Esophagus squamous epithelium (tissue), 5 donors: ENCODE data around the gene PPP1R9A. TPM values are rescaled to one million over a fixed set of nuclear protein-coding genes. Genes with fewer than 3 reads are reported as not detected.

Source experiments
- DNase-seq: peaks from one replicate; lab custom pipeline; 2025; lab: John Stamatoyannopoulos, UW
- H3K27ac ChIP-seq, 4 donors: fragments of 200-600 bp; sonication (generic); one replicate each; pipeline ENCODE4 v1.5.1; 2016 to 2019; ENCODE audit warnings: mild to moderate bottlenecking in 1 of 4
- H3K27me3 ChIP-seq, 4 donors: fragments of 200-600 bp; sonication (generic); 1 replicate in 3 of 4; 2 replicates in 1 of 4; pipeline versions ENCODE4 v1.5.1 to v1.6.0; 2017 to 2021; ENCODE audit warnings: antibody characterized with exemption in 1 of 4
- H3K36me3 ChIP-seq, 3 donors: fragments of 200-600 bp; sonication (generic); one replicate each; pipeline ENCODE4 v1.5.1; 2016 to 2019
- H3K4me1 ChIP-seq, 3 donors: fragments of 200-600 bp; sonication (generic); one replicate each; pipeline ENCODE4 v1.5.1; 2017 to 2019
- H3K4me3 ChIP-seq, 4 donors: fragments of 200-600 bp; sonication (generic); 1 replicate in 3 of 4; 2 replicates in 1 of 4; pipeline ENCODE4 v1.5.1; 2016 to 2019; ENCODE audit warnings: mild to moderate bottlenecking in 2 of 4, moderate library complexity in 1 of 4
- H3K9me3 ChIP-seq, 3 donors: fragments of 200-600 bp; sonication (generic); one replicate each; pipeline ENCODE4 v1.5.1; 2016 to 2019
- POLR2A ChIP-seq, 4 donors: fragments of 450-650 bp; IDR thresholded peaks; one replicate each; pipeline ENCODE4 v1.6.1; 2017; ENCODE audit warnings: antibody characterized with exemption in 4 of 4, mild to moderate bottlenecking in 4 of 4, moderate library complexity in 3 of 4
- WGBS, 2 donors: methylation state at CpG; one replicate each; pipeline ENCODE4 v1.1.5; 2018; 5-methylcytosine and 5-hydroxymethylcytosine counted together
- intact Hi-C: fragments of 100-400 bp; cut with DNase I; formaldehyde crosslinking; loops from one replicate; pipeline ENCODE4 v1.15.0; 2022
- small RNA-seq, 4 donors: library from RNA; depleted of rRNA; stranded (forward); fragments of <200 nt; gene quantifications; one replicate each; pipeline ENCODE3, GENCODE V24; 2016
- total RNA-seq, 4 donors: library from RNA; depleted of rRNA; stranded (reverse); fragments of >200 nt; gene quantifications; one replicate each; pipeline ENCODE4 v1.1.0, GENCODE V29; 2016
- TF ChIP-seq, protein P1 (sequence below), 6 experiments: fragments of 450-650 bp in 4 of 6; fragments of 200-600 bp in 2 of 6; sonication (generic) in 2 of 6; IDR thresholded peaks; one replicate each; pipeline ENCODE4 v1.5.1; 2016 to 2019; ENCODE audit warnings: antibody characterized with exemption in 6 of 6, mild to moderate bottlenecking in 4 of 6, moderate library complexity in 4 of 6
- donor health status: DM: yes; HTN: yes; CAD: no.

PPP1R9A gene
- total RNA-seq, 4 donors from 2014 or later: 0.04 to 6.3 (median 1.0) TPM

DNA sequence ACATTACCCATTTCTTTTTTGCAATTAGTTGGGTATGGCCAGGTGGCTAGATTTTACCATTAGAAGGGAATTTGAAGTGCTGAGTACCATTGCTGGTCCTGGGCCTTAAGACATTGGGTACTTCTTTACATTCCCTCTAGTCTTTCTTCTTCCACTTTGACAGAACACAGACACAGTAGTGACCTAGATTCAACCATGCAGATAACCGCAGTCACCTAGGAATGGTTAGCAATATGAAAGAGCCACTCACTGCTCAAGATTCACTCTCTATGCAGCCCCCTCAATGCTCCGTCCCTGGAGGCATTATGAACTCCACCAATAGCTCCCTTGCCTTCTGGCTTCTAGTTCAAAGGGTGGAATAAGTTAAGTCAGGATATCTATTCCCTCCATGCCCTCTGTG lies 433.1 kb downstream of the PPP1R9A start:
- no peaks in the 10 kb centered on the region for H3K27me3 ChIP-seq
- no peak overlapping the region for H3K4me3 ChIP-seq
- no peak for DNase-seq
- 83 to 91% methylated on average over 2 of the region's 2 CpGs for WGBS, 2 donors
- TF ChIP-seq, protein P1, sequence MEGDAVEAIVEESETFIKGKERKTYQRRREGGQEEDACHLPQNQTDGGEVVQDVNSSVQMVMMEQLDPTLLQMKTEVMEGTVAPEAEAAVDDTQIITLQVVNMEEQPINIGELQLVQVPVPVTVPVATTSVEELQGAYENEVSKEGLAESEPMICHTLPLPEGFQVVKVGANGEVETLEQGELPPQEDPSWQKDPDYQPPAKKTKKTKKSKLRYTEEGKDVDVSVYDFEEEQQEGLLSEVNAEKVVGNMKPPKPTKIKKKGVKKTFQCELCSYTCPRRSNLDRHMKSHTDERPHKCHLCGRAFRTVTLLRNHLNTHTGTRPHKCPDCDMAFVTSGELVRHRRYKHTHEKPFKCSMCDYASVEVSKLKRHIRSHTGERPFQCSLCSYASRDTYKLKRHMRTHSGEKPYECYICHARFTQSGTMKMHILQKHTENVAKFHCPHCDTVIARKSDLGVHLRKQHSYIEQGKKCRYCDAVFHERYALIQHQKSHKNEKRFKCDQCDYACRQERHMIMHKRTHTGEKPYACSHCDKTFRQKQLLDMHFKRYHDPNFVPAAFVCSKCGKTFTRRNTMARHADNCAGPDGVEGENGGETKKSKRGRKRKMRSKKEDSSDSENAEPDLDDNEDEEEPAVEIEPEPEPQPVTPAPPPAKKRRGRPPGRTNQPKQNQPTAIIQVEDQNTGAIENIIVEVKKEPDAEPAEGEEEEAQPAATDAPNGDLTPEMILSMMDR (IDR thresholded peaks at IDR 0.05): no peak
- TF ChIP-seq POLR2A (IDR thresholded peaks at IDR 0.05): no peak
- no peaks in the 10 kb centered on the region for H3K9me3 ChIP-seq
- intact Hi-C loops: no loop called here
- H3K27ac ChIP-seq: no peak overlapping the region
- H3K36me3 ChIP-seq: no peaks in the 10 kb centered on the region
- H3K4me1 ChIP-seq: no peaks in the 10 kb centered on the region

DNA sequence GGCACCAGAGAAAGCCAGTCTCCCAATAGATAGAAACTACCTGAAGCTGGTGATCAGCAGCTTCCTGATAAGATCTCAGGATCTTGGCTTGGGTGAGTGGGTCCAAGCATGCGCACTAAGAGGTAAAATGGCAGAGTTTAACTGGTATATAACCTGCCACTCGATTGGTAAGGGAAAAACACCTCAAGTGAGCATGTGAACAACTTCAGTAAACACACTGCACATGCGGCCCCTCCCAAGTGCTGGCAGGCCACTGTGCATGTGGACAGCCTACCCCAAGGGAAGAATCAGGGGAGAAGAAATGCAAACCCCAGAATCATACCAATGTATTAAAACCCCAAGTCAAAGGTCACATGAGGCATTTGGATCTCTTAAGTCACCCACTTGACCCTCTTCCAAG lies 434.6 kb downstream of the PPP1R9A start:
- Histone ChIP-seq H3K4me1 (no peaks in the 10 kb centered on the region), H3K36me3 (no peaks in the 10 kb centered on the region), H3K27me3 (no peaks in the 10 kb centered on the region), H3K9me3 (no peaks in the 10 kb centered on the region), H3K4me3 (no peak overlapping the region), H3K27ac (no peak overlapping the region)
- no peak for TF ChIP-seq POLR2A (IDR thresholded peaks at IDR 0.05)
- TF ChIP-seq, protein P1 (IDR thresholded peaks at IDR 0.05): no peak
- WGBS, 2 donors: 74 to 91% methylated on average over 3 of the region's 3 CpGs
- no peak for DNase-seq
- intact Hi-C loops: no loop called here

DNA sequence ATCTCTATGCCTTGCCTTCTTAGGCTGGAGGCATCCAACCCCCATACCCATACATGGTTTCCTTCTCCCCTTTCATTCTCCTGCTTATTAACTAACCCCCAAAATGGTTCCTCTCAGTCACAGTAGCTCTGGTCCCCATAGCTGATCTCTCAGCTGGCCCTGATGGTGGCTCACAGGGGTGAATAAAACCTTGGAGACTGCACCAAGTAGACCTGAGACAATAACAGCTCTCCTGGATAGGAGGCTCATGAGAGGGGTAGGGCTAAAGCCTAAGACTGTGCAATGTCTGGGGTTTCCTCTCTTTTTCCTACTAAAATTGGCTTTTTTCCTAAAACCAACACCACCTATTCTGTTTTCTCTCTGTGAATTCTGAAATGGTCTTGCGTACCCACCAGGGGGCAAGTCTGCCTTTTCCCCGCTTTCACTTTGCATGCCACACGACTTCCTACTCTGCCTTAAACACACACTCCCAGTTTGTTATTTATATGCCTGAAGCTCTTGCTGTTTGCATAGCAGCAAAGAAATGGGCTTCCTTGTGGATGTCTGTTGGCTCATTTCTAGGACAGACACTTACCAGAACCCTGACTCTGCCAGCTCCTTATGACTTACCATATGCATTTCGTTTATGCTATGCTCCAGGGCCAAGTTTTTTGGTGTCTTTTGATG lies 435.4 kb downstream of the PPP1R9A start:
- no peak for TF ChIP-seq POLR2A (IDR thresholded peaks at IDR 0.05)
- Histone ChIP-seq H3K27ac (no peak overlapping the region), H3K27me3 (no peaks in the 10 kb centered on the region), H3K9me3 (no peaks in the 10 kb centered on the region), H3K4me3 (no peak overlapping the region), H3K36me3 (no peaks in the 10 kb centered on the region), H3K4me1 (no peaks in the 10 kb centered on the region)
- 64 to 68% methylated on average over 4 of the region's 4 CpGs for WGBS, 2 donors
- intact Hi-C loops: no loop called here
- DNase-seq: no peak

Small RNA genes lying within 50 kb of the gene (small RNA-seq; reads per million reads assigned to genes)
- gene AC002429.1 (0 reads per million in 4 donors), gene HINT1P2 (0 reads per million in 4 donors), gene RNU4-16P (0 reads per million in 4 donors)
